Measurements from ENCODE around the gene DGKH.
"Not testable (repeated sequence)": the region's sequence is repeated elsewhere in the genome, so short reads cannot be mapped to it uniquely, and the experiment has no call there.

DNA sequence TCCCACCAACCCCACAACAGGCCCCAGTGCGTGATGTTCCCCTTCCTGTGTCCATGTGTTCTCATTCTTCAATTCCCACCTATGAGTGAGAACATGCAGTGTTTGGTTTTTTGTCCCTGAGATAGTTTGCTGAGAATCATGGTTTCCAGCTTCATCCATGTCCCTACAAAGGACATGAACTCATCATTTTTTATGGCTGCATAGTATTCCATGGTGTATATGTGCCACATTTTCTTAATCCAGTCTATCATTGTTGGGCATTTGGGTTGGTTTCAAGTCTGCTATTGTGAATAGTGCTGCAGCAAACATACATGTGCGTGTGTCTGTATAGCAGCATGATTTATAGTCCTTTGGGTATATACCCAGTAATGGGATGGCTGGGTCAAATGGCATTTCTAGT, 92.6 kb downstream of the DGKH start:
- not testable (repeated sequence) for TF ChIP-seq POLR2A, POLR2AphosphoS5 (IDR thresholded peaks at IDR 0.05)
- TF ChIP-seq, protein P1, sequence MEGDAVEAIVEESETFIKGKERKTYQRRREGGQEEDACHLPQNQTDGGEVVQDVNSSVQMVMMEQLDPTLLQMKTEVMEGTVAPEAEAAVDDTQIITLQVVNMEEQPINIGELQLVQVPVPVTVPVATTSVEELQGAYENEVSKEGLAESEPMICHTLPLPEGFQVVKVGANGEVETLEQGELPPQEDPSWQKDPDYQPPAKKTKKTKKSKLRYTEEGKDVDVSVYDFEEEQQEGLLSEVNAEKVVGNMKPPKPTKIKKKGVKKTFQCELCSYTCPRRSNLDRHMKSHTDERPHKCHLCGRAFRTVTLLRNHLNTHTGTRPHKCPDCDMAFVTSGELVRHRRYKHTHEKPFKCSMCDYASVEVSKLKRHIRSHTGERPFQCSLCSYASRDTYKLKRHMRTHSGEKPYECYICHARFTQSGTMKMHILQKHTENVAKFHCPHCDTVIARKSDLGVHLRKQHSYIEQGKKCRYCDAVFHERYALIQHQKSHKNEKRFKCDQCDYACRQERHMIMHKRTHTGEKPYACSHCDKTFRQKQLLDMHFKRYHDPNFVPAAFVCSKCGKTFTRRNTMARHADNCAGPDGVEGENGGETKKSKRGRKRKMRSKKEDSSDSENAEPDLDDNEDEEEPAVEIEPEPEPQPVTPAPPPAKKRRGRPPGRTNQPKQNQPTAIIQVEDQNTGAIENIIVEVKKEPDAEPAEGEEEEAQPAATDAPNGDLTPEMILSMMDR (IDR thresholded peaks at IDR 0.05): not testable (repeated sequence)

Data from breast epithelium (tissue), 3 donors.